BLaER1 (cell line): ENCODE measurements around the gene MITF.
A peak's percentile ranks its signal among the peaks of the same experiment; 100 is the strongest.

Experiments used
- H3K27ac ChIP-seq: shearing (Covaris generic); formaldehyde crosslinking; 2 replicates; pipeline ENCODE4 v1.8.1; 2022
- H3K27me3 ChIP-seq: shearing (Covaris generic); formaldehyde crosslinking; 2 replicates; pipeline ENCODE4 v1.8.1; 2022
- H3K36me3 ChIP-seq: shearing (Covaris generic); formaldehyde crosslinking; 2 replicates; pipeline ENCODE4 v1.8.1; 2022
- H3K4me1 ChIP-seq: shearing (Covaris generic); formaldehyde crosslinking; 2 replicates; pipeline ENCODE4 v1.8.1; 2022
- H3K4me2 ChIP-seq: shearing (Covaris generic); formaldehyde crosslinking; 2 replicates; pipeline ENCODE4 v1.8.1; 2022
- H3K4me3 ChIP-seq: shearing (Covaris generic); formaldehyde crosslinking; 2 replicates; pipeline ENCODE4 v1.8.1; 2022
- H3K9ac ChIP-seq: shearing (Covaris generic); formaldehyde crosslinking; 2 replicates; pipeline ENCODE4 v1.8.1; 2022
- H3K9me3 ChIP-seq: shearing (Covaris generic); formaldehyde crosslinking; 2 replicates; pipeline ENCODE4 v1.8.1; 2022
- H4K20me1 ChIP-seq: shearing (Covaris generic); formaldehyde crosslinking; 2 replicates; pipeline ENCODE4 v1.8.1; 2022
- Cebpa-rat ChIP-seq: shearing (Covaris generic); IDR thresholded peaks from 2 replicates; pipeline ENCODE4 v1.8.1; 2022

The MITF gene

GRCh38 chr3:69725994-69726571 lies 13.2 kb upstream of the MITF start:
- no peaks in the 10 kb centered on the region for H3K27me3 ChIP-seq
- H4K20me1 ChIP-seq: no peaks in the 10 kb centered on the region
- H3K4me3 ChIP-seq: no peak overlapping the region
- H3K9me3 ChIP-seq: no peaks in the 10 kb centered on the region
- no peak overlapping the region for H3K4me2 ChIP-seq
- no peak overlapping the region for H3K9ac ChIP-seq
- H3K4me1 ChIP-seq: no peaks in the 10 kb centered on the region
- TF ChIP-seq Cebpa-rat: no peak
- H3K27ac ChIP-seq: no peak overlapping the region
- no peaks in the 10 kb centered on the region for H3K36me3 ChIP-seq

- no peaks in the 10 kb centered on the region for H3K9me3 ChIP-seq
- no peaks in the 10 kb centered on the region for H3K36me3 ChIP-seq
- H3K27me3 ChIP-seq: no peaks in the 10 kb centered on the region
- H3K4me3 ChIP-seq: no peak overlapping the region
- no peak overlapping the region for H3K27ac ChIP-seq
- H3K4me1 ChIP-seq: no peaks in the 10 kb centered on the region
- H3K4me2 ChIP-seq: no peak overlapping the region
- H3K9ac ChIP-seq: no peak overlapping the region
- no peaks in the 10 kb centered on the region for H4K20me1 ChIP-seq
- no peak for TF ChIP-seq Cebpa-rat
Observed at GRCh38 chr3:69729147-69729919, 9.9 kb upstream of the MITF start.

GRCh38 chr3:69731080-69731479 lies 8.2 kb upstream of the MITF start:
- Histone ChIP-seq H3K4me3 (no peak overlapping the region), H3K4me1 (no peaks in the 10 kb centered on the region), H3K9me3 (no peaks in the 10 kb centered on the region), H3K27me3 (no peaks in the 10 kb centered on the region), H3K4me2 (no peak overlapping the region), H4K20me1 (no peaks in the 10 kb centered on the region), H3K36me3 (no peaks in the 10 kb centered on the region), H3K9ac (no peak overlapping the region), H3K27ac (no peak overlapping the region)
- no peak for TF ChIP-seq Cebpa-rat

DNA sequence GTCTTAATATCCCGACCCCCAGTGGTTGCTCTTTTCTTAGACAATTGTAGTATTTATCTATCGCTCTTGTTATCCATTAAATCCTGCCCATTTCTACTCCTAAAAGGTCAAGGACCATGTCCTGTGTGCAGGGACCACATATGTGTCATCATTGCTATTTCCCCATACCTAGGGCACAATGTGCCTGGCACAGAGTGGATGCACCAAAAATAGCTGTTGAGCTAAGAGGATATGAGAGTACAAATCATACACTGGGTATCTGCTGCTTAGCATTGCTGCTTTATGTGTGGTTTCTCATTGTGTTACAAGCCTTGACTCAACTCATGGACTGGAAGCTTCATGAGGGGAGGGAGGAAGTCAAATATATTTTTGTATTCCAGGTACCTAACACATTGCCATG lies 3.4 kb upstream of the MITF start:
- no peak overlapping the region for H3K4me3 ChIP-seq

DNA sequence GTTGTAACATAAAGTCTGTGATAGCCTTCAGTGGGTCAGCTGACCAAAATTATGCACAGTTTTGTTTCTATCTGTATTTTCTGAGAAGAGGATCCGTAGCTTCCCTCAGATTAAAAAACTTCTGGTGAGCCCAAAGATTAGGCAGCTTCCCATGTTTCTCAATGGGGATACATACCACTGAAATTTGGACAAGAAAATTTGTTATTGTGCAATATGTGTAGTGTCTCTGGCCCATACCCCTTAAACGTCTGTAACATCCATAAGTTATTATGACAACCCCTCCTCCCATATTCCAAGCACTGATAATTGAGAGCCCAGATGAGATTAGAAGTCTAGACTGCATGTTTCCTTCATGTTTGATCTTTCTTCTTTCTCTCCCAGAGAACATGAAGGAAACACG lies 1.9 kb upstream of the MITF start:
- H3K4me2 ChIP-seq: no peak overlapping the region
- peak; percentile 26; the same call in 1 of the 2 replicates for TF ChIP-seq Cebpa-rat
- H3K27me3 ChIP-seq: peaks cover 17% of the 10 kb centered on the region
- no peak overlapping the region for H3K4me3 ChIP-seq
- H3K36me3 ChIP-seq: no peaks in the 10 kb centered on the region
- peaks cover 18% of the 10 kb centered on the region for H3K4me1 ChIP-seq
- no peak overlapping the region for H3K9ac ChIP-seq
- H3K9me3 ChIP-seq: no peaks in the 10 kb centered on the region
- no peak overlapping the region for H3K27ac ChIP-seq
- no peaks in the 10 kb centered on the region for H4K20me1 ChIP-seq

More for the DNA sequence above, 3.4 kb upstream of the MITF start:
- Histone ChIP-seq H4K20me1 (no peaks in the 10 kb centered on the region), H3K27ac (no peak overlapping the region), H3K4me2 (no peak overlapping the region), H3K9ac (no peak overlapping the region), H3K4me1 (peaks cover 18% of the 10 kb centered on the region), H3K27me3 (peaks cover 15% of the 10 kb centered on the region), H3K36me3 (no peaks in the 10 kb centered on the region), H3K9me3 (no peaks in the 10 kb centered on the region)
- TF ChIP-seq Cebpa-rat: no peak

DNA sequence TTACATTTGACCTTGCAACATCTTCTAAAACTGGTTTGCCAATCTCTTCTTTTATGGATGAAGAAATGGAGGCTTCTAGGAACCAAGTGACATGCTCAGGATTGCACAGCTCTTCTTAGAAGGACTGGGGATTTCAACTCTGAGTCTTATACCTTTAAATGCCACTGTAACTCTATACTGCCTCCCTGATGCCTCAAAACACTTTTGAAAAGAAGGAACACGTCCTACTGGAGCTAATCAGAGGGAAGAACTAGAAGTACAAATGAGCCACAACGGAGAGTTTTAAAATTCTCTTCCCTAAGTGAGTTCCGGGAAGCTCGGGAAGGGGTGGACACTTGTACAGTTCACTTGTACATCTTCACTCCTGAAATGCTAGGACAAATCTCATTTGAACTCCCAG lies 949 bp upstream of the MITF start:
- Histone ChIP-seq H3K36me3 (no peaks in the 10 kb centered on the region), H3K9ac (peak overlapping the region; percentile 64; the same call in 1 of the 2 replicates), H3K9me3 (no peaks in the 10 kb centered on the region), H3K27ac (no peak overlapping the region), H3K27me3 (peaks cover 17% of the 10 kb centered on the region), H3K4me2 (peak overlapping the region; percentile 96), H4K20me1 (no peaks in the 10 kb centered on the region), H3K4me3 (peak overlapping the region; percentile 80), H3K4me1 (peaks cover 18% of the 10 kb centered on the region)
- no peak for TF ChIP-seq Cebpa-rat

DNA sequence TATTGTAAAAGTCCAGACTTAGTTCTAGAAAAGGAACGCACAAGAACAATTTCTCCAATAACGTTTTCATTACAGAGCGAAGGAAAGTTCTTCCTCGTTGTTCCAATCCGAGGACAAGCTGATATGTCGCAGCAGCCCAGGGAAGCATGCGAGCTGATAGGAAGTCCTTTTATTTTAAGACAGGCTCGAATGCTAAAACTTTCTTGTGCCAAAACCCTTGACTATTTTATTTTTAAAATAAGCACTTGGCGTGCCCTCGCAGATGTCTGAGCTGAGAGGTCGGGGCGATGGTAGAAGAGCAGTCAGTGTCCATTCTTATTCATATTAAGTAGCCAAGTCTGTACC lies 433 bp upstream of the MITF start:
- Histone ChIP-seq H3K9me3 (no peaks in the 10 kb centered on the region), H3K4me2 (peak overlapping the region; percentile 96), H3K36me3 (no peaks in the 10 kb centered on the region), H3K27me3 (peaks cover 17% of the 10 kb centered on the region), H3K27ac (no peak overlapping the region), H3K4me1 (peaks cover 18% of the 10 kb centered on the region), H3K4me3 (peak overlapping the region; percentile 80), H4K20me1 (no peaks in the 10 kb centered on the region), H3K9ac (peak overlapping the region; percentile 64; the same call in 1 of the 2 replicates)
- TF ChIP-seq Cebpa-rat: no peak

DNA sequence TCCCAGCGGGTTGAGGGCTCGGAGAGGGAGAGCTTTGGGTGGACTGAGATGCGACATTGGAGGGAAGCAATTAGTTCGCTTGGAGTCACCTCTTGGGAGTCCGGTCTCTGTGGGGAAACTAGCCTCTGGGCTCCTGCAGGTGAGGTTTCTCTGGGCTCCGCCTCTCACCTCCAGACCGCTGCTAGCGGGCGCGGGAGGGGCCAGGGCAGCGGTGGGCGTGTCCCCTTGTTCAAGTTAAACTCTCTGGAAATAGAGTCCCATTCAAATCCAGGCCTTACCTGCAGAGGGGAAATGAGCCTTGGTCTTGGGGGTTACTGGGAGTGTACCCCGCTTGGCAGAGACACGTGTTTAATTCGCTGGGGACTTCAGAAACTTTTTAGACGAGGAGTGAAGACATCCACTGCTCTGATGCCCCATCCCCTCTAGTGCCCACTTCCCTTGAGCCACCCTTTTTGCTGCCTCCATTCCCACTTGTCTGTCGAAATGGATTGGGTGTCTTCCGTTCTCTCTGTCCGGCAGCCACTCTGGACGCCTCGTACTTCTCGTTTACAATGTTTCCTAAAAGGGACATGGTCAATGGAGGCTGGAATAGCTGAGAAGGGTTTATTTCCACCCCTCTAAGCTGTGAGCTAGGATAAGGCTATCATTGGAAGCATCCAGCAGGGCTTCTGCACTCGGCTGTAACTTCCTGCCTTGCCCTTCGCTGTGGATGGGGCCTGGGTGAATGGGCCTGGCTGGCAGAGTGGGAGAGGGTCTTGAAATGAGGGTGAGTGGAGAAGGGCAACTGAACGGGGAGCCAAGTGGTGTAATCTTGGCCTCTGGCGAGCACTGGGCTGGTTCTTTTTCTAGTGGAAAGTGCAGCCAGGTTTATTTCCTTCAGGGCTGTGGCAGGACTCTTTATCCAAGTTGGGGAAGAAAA lies 1.1 kb downstream of the MITF start:
- Histone ChIP-seq H3K4me2 (peak overlapping the region; percentile 96), H4K20me1 (no peaks in the 10 kb centered on the region), H3K27me3 (peaks cover 17% of the 10 kb centered on the region), H3K36me3 (no peaks in the 10 kb centered on the region), H3K4me1 (peaks cover 18% of the 10 kb centered on the region), H3K9ac (no peak overlapping the region; the same call in 1 of the 2 replicates), H3K27ac (no peak overlapping the region), H3K9me3 (no peaks in the 10 kb centered on the region), H3K4me3 (peak overlapping the region; percentile 80)
- TF ChIP-seq Cebpa-rat: no peak

GRCh38 chr3:69741032-69741767 lies 1.9 kb downstream of the MITF start:
- no peak for TF ChIP-seq Cebpa-rat
- Histone ChIP-seq H3K4me2 (no peak overlapping the region), H4K20me1 (no peaks in the 10 kb centered on the region), H3K27ac (no peak overlapping the region), H3K4me3 (no peak overlapping the region), H3K27me3 (peaks cover 17% of the 10 kb centered on the region), H3K36me3 (no peaks in the 10 kb centered on the region), H3K9ac (no peak overlapping the region), H3K9me3 (no peaks in the 10 kb centered on the region), H3K4me1 (peaks cover 23% of the 10 kb centered on the region)
